Vagina (tissue), 2 donors: ENCODE measurements around the gene CARD11.

Experiments
- CTCF ChIP-seq, 3 experiments: fragments of 450-650 bp in 2 of 3; fragments of 200-600 bp in 1 of 3; sonication (generic) in 1 of 3; IDR thresholded peaks; one replicate each; pipeline ENCODE4 v1.5.1; 2017 to 2019; ENCODE audit warnings: antibody characterized with exemption in 3 of 3, mild to moderate bottlenecking in 2 of 3, moderate library complexity in 2 of 3
- POLR2AphosphoS5 ChIP-seq, 2 donors: sonication (generic); formaldehyde crosslinking; IDR thresholded peaks; one replicate each; pipeline ENCODE4 v1.9.0; 2017; ENCODE audit warnings: antibody characterized with exemption in 2 of 2, mild to moderate bottlenecking in 2 of 2, low read depth in 1 of 2; ENCODE audit not compliant: insufficient read depth in 1 of 2

DNA sequence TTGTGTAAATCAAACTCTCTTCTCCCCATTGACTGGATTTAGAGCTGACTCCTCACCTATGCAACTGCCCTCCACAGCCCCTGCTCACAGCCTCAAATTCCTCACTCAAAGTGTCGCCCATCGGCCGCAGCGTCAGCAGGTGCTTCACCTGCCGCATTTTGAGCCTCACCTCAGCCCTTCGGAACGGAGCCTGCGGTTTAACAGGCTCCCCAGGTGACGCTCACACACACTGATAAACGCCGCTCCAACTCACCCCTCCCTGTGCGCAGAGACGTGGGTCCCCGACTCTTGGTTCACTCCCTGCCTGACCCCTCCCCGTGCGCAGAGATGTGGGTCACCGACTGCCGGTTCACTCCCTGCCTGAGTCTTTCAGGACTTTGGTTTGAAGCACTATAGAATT is 57.1 kb downstream of the CARD11 start:
- TF ChIP-seq CTCF (IDR thresholded peaks at IDR 0.05) (no peak), POLR2AphosphoS5 (IDR thresholded peaks at IDR 0.05; ENCODE audit: insufficient read depth in 1 of 2, low read depth in 1 of 2) (no peak)
